Neural cell (in vitro differentiated cells): ENCODE results near the gene RBM4. TPM values are rescaled to one million over a fixed set of nuclear protein-coding genes. Genes with fewer than 3 reads are reported as not detected.

Experiments used
- H2AFZ ChIP-seq: fragments of 200-600, 300-800 bp; sonication (generic), shearing (Covaris generic); 2 replicates; pipeline ENCODE4 v1.6.0; 2014; ENCODE audit warnings: low read depth, mild to moderate bottlenecking, antibody characterized with exemption, low read length, moderate library complexity
- H3F3A ChIP-seq: fragments of 200-600 bp; shearing (Covaris generic); 2 replicates; pipeline ENCODE4 v1.6.1; 2016; ENCODE audit warnings: mild to moderate bottlenecking, moderate library complexity, mixed read lengths, antibody characterized with exemption, low read length; ENCODE audit not compliant: insufficient read depth, poor library complexity, severe bottlenecking
- H3K27ac ChIP-seq: fragments of 200-600, 300-800 bp; sonication (generic), shearing (Covaris generic); 2 replicates; pipeline ENCODE4 v1.5.1; 2014; ENCODE audit warnings: mild to moderate bottlenecking, low read length, moderate library complexity
- H3K27me3 ChIP-seq: fragments of 300-800, 200-600 bp; sonication (generic), shearing (Covaris generic); 2 replicates; pipeline ENCODE4 v1.6.0; 2014; ENCODE audit warnings: mild to moderate bottlenecking, low read depth, low read length, moderate library complexity; ENCODE audit not compliant: insufficient read depth
- H3K36me3 ChIP-seq: fragments of 300-800, 200-600 bp; sonication (generic), shearing (Covaris generic); 2 replicates; pipeline ENCODE4 v1.5.1; 2014; ENCODE audit warnings: mild to moderate bottlenecking, antibody characterized with exemption, low read length, moderate library complexity; ENCODE audit not compliant: insufficient read depth
- H3K4me2 ChIP-seq: fragments of 300-800, 200-600 bp; sonication (generic), shearing (Covaris generic); 2 replicates; pipeline ENCODE4 v1.6.0; 2014; ENCODE audit warnings: mild to moderate bottlenecking, low read length
- H3K4me3 ChIP-seq: fragments of 300-800, 200-600 bp; sonication (generic), shearing (Covaris generic); 2 replicates; pipeline ENCODE4 v1.5.1; 2014; ENCODE audit warnings: mild to moderate bottlenecking, low read length, moderate library complexity
- H3K79me2 ChIP-seq: fragments of 200-600 bp; shearing (Covaris generic); replicated peaks from 2 replicates; pipeline ENCODE4 v1.6.0; 2014; ENCODE audit warnings: mild to moderate bottlenecking, low read length, moderate library complexity; ENCODE audit not compliant: insufficient read depth
- H3K9ac ChIP-seq: fragments of 300-800, 200-600 bp; sonication (generic), shearing (Covaris generic); 2 replicates; pipeline ENCODE4 v1.6.1; 2016; ENCODE audit warnings: mild to moderate bottlenecking, low read length, mixed read lengths
- H3K9me2 ChIP-seq: fragments of 200-600 bp; shearing (Covaris generic); 2 replicates; pipeline ENCODE4 v1.6.1; 2016; ENCODE audit warnings: mild to moderate bottlenecking, low read length, mixed read lengths; ENCODE audit not compliant: insufficient read depth
- H3K9me3 ChIP-seq: fragments of 200-600, 300-800 bp; sonication (generic), shearing (Covaris generic); 2 replicates; pipeline ENCODE4 v1.6.1; 2016; ENCODE audit warnings: mild to moderate bottlenecking, mixed run types, low read length, moderate library complexity, mixed read lengths
- H4K20me1 ChIP-seq: fragments of 200-600 bp; shearing (Covaris generic); 2 replicates; pipeline ENCODE4 v1.6.1; 2016; ENCODE audit warnings: mild to moderate bottlenecking, mixed run types; ENCODE audit not compliant: insufficient read depth
- CTCF ChIP-seq: fragments of 450-650 bp; IDR thresholded peaks from 2 replicates; pipeline ENCODE4 v1.5.1; 2014; ENCODE audit warnings: antibody characterized with exemption, mild to moderate bottlenecking, moderate library complexity; ENCODE audit not compliant: poor library complexity, severe bottlenecking
- EP300 ChIP-seq: fragments of 450-650 bp; conservative IDR thresholded peaks from 2 replicates; pipeline ENCODE4 v1.6.1; 2014; ENCODE audit warnings: antibody characterized with exemption, mild to moderate bottlenecking, moderate library complexity; ENCODE audit not compliant: poor library complexity, severe bottlenecking
- EZH2 ChIP-seq: fragments of 200-600, 300-800 bp; shearing (Covaris generic), sonication (generic); IDR thresholded peaks from 2 replicates; pipeline ENCODE4 v1.6.1; 2014; ENCODE audit warnings: antibody characterized with exemption, low read length, borderline replicate concordance, mild to moderate bottlenecking; ENCODE audit not compliant: insufficient read depth, poor library complexity, severe bottlenecking
- MXI1 ChIP-seq: fragments of 450-650 bp; conservative IDR thresholded peaks from 2 replicates; pipeline ENCODE4 v1.6.1; 2014; ENCODE audit warnings: antibody characterized with exemption, mild to moderate bottlenecking; ENCODE audit not compliant: poor library complexity, severe bottlenecking
- POLR2AphosphoS5 ChIP-seq: IDR thresholded peaks from 2 replicates; pipeline ENCODE4 v1.6.1; 2012
- RAD21 ChIP-seq: fragments of 450-650 bp; conservative IDR thresholded peaks from 2 replicates; pipeline ENCODE4 v1.6.1; 2014; ENCODE audit warnings: antibody characterized with exemption, mild to moderate bottlenecking, moderate library complexity
- REST ChIP-seq: IDR thresholded peaks from 2 replicates; pipeline ENCODE4 v1.6.1; 2012; ENCODE audit warnings: borderline replicate concordance
- SMC3 ChIP-seq: fragments of 450-650 bp; conservative IDR thresholded peaks from 2 replicates; pipeline ENCODE4 v1.6.1; 2014; ENCODE audit warnings: antibody characterized with exemption, mild to moderate bottlenecking, moderate library complexity; ENCODE audit not compliant: poor library complexity
- TAF1 ChIP-seq: IDR thresholded peaks from 2 replicates; pipeline ENCODE4 v1.6.1; 2012; ENCODE audit warnings: low read depth
- polyA plus RNA-seq: library from polyadenylated mRNA; depleted of rRNA; stranded (reverse); fragments of >200 nt; gene quantifications from 2 replicates; pipeline ENCODE4 v1.2.3, GENCODE V29; 2014

RBM4 gene
- polyA plus RNA-seq, 1 donor from 2014 or later, result 456 TPM

- no peaks in the 10 kb centered on the region for H3K27me3 ChIP-seq
- H2AFZ ChIP-seq, result no peak overlapping the region
- H3K9me3 ChIP-seq, result no peaks in the 10 kb centered on the region
- no peak overlapping the region for H3K9ac ChIP-seq
- TF ChIP-seq EP300 (no peak), EZH2 (no peak), MXI1 (no peak), CTCF (no peak), RAD21 (no peak), SMC3 (no peak), REST (no peak), TAF1 (no peak), POLR2AphosphoS5 (no peak)
- no peak overlapping the region for H3K27ac ChIP-seq
- no peaks in the 10 kb centered on the region for H4K20me1 ChIP-seq
- no peaks in the 10 kb centered on the region for H3K79me2 ChIP-seq
- no peaks in the 10 kb centered on the region for H3K36me3 ChIP-seq
- no peak overlapping the region for H3K4me2 ChIP-seq
- H3K4me3 ChIP-seq, result no peak overlapping the region
- no peaks in the 10 kb centered on the region for H3F3A ChIP-seq
- H3K9me2 ChIP-seq, result no peaks in the 10 kb centered on the region
These were observed 39.5 kb upstream of the RBM4 start for GRCh38 chr11:66598993-66599392.

GRCh38 chr11:66600219-66600618, 38.3 kb upstream of the RBM4 start:
- Histone ChIP-seq H4K20me1 (no peaks in the 10 kb centered on the region), H3K9me3 (no peaks in the 10 kb centered on the region), H2AFZ (no peak overlapping the region), H3K4me2 (no peak overlapping the region), H3F3A (no peaks in the 10 kb centered on the region), H3K9ac (no peak overlapping the region), H3K9me2 (no peaks in the 10 kb centered on the region), H3K27me3 (no peaks in the 10 kb centered on the region), H3K79me2 (no peaks in the 10 kb centered on the region), H3K36me3 (no peaks in the 10 kb centered on the region), H3K4me3 (no peak overlapping the region), H3K27ac (no peak overlapping the region)
- no peak for TF ChIP-seq SMC3
- no peak for TF ChIP-seq POLR2AphosphoS5
- TF ChIP-seq MXI1, result no peak
- no peak for TF ChIP-seq EZH2
- no peak for TF ChIP-seq EP300
- TF ChIP-seq REST, result no peak
- TF ChIP-seq TAF1, result no peak
- no peak for TF ChIP-seq RAD21
- TF ChIP-seq CTCF, result no peak
